Tibial artery (tissue), 4 donors: ENCODE measurements around the gene RAP2A.

Experiments used
- DNase-seq, 2 donors: peaks; one replicate each; pipeline ENCODE4 v3.0.0-alpha.2; 2019
- H3K27ac ChIP-seq, 2 donors: fragments of 200-600 bp; sonication (generic) in 1 of 2; 1 replicate in 1 of 2; 2 replicates in 1 of 2; pipeline ENCODE4 v1.5.1; 2018 to 2019; ENCODE audit warnings: mild to moderate bottlenecking in 1 of 2
- H3K27me3 ChIP-seq, 2 donors: fragments of 200-600 bp; sonication (generic) in 1 of 2; one replicate each; pipeline versions ENCODE4 v1.5.1 to v1.6.0; 2016 to 2019
- H3K36me3 ChIP-seq, 3 donors: fragments of 200-600 bp; sonication (generic) in 2 of 3; one replicate each; pipeline ENCODE4 v1.5.1; 2016 to 2019; ENCODE audit warnings: mild to moderate bottlenecking in 2 of 3
- H3K4me1 ChIP-seq, 4 donors: fragments of 200-600 bp; sonication (generic) in 2 of 4; 1 replicate in 3 of 4; 2 replicates in 1 of 4; pipeline ENCODE4 v1.5.1; 2016 to 2019
- H3K4me3 ChIP-seq, 2 donors: fragments of 200-600 bp; sonication (generic) in 1 of 2; 1 replicate in 1 of 2; 2 replicates in 1 of 2; pipeline ENCODE4 v1.5.1; 2018 to 2019; ENCODE audit warnings: mild to moderate bottlenecking in 2 of 2
- H3K9me3 ChIP-seq, 3 donors: fragments of 200-600 bp; sonication (generic) in 1 of 3; one replicate each; pipeline ENCODE4 v1.5.1; 2016 to 2019
- intact Hi-C: fragments of 100-400 bp; cut with DNase I; formaldehyde crosslinking; loops from one replicate; pipeline ENCODE4 v1.15.0; 2023; ENCODE audit warnings: low total_unique reads
- TF ChIP-seq, protein P1 (sequence below), 2 experiments: fragments of 200-600 bp in 1 of 2; fragments of 450-650 bp in 1 of 2; IDR thresholded peaks; one replicate each; pipeline ENCODE4 v1.5.1; 2017 to 2019; ENCODE audit warnings: antibody characterized with exemption in 2 of 2, mild to moderate bottlenecking in 1 of 2, moderate library complexity in 1 of 2

Gene RAP2A

DNA sequence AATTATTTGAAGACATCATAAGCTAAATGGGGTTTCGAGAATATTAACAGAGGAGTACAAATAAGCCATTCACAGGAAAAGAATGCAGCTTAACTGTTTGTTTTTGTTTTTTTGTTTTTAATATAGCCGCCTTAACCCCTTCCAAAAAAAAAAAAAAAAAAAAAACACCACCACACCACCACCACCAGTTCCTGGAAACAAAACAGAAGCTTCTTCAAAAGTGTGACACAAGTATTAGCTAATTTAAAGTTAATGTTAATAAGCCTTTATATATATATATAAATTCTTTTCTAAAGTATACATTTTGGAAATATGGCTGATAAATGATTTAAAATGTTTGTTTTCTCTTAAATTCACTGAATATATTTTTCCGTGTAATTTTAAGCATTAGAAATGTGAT is 1.4 kb downstream of the RAP2A start:
- intact Hi-C loops = loop anchor here (5.0 kb wide), 1 partner anchor 367 kb away; no protein-coding TSS in a partner anchor
- no peaks in the 10 kb centered on the region for H3K36me3 ChIP-seq
- peak overlapping the region in 1 of 2 donors; percentile 80 for H3K27ac ChIP-seq
- DNase-seq = no peak
- H3K27me3 ChIP-seq = no peaks in the 10 kb centered on the region
- no peaks in the 10 kb centered on the region for H3K9me3 ChIP-seq
- TF ChIP-seq, protein P1, sequence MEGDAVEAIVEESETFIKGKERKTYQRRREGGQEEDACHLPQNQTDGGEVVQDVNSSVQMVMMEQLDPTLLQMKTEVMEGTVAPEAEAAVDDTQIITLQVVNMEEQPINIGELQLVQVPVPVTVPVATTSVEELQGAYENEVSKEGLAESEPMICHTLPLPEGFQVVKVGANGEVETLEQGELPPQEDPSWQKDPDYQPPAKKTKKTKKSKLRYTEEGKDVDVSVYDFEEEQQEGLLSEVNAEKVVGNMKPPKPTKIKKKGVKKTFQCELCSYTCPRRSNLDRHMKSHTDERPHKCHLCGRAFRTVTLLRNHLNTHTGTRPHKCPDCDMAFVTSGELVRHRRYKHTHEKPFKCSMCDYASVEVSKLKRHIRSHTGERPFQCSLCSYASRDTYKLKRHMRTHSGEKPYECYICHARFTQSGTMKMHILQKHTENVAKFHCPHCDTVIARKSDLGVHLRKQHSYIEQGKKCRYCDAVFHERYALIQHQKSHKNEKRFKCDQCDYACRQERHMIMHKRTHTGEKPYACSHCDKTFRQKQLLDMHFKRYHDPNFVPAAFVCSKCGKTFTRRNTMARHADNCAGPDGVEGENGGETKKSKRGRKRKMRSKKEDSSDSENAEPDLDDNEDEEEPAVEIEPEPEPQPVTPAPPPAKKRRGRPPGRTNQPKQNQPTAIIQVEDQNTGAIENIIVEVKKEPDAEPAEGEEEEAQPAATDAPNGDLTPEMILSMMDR (IDR thresholded peaks at IDR 0.05) = no peak
- peak overlapping the region; percentile 74 to 91 for H3K4me3 ChIP-seq
- H3K4me1 ChIP-seq = peaks cover 0 to 41% (median 2%) of the 10 kb centered on the region in 4 donors

DNA sequence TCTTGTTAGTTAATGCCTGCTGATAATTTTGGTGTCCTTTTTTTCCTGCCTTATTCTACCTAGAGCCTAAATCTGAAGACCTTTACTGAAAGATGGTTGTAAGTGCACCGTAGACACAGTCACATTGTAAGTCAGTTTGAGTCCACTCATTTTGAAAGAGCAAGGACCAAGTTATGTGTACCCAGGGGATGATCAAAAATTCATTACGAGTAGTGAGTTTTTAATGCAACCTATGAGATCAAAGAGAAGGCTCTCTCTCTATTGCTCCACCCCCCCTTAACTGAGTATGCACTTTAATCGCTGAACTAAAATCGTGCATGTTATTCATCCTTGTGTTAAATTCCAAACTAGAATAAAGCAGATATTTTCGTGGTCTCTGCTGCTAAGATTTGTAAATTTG is 1.8 kb downstream of the RAP2A start:
- TF ChIP-seq, protein P1 (IDR thresholded peaks at IDR 0.05) = no peak
- Histone ChIP-seq H3K27me3 (no peaks in the 10 kb centered on the region), H3K36me3 (no peaks in the 10 kb centered on the region), H3K4me3 (peak overlapping the region; percentile 74 to 91), H3K27ac (no peak overlapping the region), H3K9me3 (no peaks in the 10 kb centered on the region), H3K4me1 (peaks cover 0 to 41% (median 2%) of the 10 kb centered on the region in 4 donors)
- intact Hi-C loops = loop anchor here (5.0 kb wide), 1 partner anchor 367 kb away; no protein-coding TSS in a partner anchor
- no peak for DNase-seq

DNA sequence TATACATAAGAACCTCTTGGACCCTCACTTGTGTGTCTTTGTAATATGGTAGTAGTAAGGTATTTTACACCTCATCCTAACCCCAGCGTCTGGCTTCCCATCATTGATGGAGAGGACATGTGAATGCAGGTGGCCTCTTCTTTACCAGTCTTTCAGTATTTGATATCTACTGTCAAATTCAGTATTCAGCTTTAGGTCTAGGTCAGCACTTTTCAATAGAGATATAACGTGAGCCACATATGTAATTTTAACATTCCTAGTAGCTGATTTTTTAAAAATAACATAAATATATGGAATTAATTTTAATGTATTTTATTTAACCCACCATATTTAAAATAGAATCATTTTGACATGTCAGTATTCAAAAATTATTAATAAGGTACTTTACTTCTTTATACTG is 2.9 kb downstream of the RAP2A start:
- H3K36me3 ChIP-seq = no peaks in the 10 kb centered on the region
- TF ChIP-seq, protein P1 (IDR thresholded peaks at IDR 0.05) = no peak
- H3K4me1 ChIP-seq = peaks cover 0 to 41% (median 2%) of the 10 kb centered on the region in 4 donors
- no peaks in the 10 kb centered on the region for H3K27me3 ChIP-seq
- H3K27ac ChIP-seq = no peak overlapping the region
- DNase-seq = no peak
- no peaks in the 10 kb centered on the region for H3K9me3 ChIP-seq
- H3K4me3 ChIP-seq = peak overlapping the region; percentile 74 to 91
- intact Hi-C loops = loop anchor here (5.0 kb wide), 1 partner anchor 365 kb away; no protein-coding TSS in a partner anchor

DNA sequence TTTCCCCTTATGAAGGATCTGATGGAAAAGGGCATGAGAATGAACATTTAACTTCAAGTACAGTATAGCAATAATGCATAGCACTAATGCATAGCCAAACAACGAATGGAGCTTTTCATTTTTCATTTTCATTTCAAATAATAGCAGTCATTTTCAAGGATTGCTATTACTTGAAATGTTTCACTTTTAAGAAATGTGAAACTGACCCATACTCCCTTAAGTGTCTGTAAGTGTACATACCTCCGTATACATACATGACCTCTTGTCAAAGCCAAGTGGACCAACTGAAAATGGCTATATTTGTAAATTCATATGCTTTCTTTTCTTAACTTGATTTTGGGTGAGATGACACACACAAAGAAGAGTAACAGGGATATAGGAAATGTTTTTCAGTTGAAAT is 3.8 kb downstream of the RAP2A start:
- intact Hi-C loops = loop anchor here (5.0 kb wide), 1 partner anchor 365 kb away; no protein-coding TSS in a partner anchor
- Histone ChIP-seq H3K4me1 (peaks cover 0 to 41% (median 2%) of the 10 kb centered on the region in 4 donors), H3K27ac (no peak overlapping the region), H3K27me3 (no peaks in the 10 kb centered on the region), H3K36me3 (no peaks in the 10 kb centered on the region), H3K4me3 (no peak overlapping the region), H3K9me3 (no peaks in the 10 kb centered on the region)
- no peak for DNase-seq
- TF ChIP-seq, protein P1 (IDR thresholded peaks at IDR 0.05) = no peak

DNA sequence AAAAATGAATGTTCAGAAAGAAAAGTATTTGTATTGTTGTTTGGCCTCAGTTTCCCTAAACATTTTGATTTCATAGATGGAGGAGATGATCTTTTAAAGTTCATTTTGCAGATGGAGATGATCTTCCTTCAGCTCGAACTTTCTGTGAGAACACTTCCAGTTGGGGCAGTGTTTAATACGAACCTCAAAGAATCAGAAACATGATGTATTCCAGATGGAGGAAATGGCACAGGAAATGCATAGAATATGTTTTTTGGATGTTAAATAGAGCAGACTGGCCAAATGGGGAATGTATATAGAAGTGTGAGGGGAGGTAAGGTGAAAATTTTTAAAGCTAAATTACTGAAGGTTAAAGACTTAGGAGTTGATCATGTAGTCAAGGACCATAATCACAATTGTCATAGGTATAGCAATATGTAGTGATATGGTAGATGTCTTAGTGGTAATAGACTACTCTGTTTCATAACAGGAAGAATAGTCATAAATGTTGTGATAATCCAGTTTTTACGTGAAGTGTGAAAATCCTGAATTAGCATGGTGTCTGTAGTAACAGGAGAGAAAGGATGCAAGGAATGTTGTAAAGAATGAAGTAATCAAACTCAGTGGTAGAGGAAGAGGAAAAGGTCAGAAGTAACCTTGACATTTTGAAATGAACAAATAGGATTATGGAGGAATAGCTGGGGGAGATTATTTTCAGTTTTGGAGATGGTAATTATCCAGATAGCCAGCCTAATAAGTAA is 5.1 kb downstream of the RAP2A start:
- H3K4me3 ChIP-seq = no peak overlapping the region
- no peaks in the 10 kb centered on the region for H3K9me3 ChIP-seq
- H3K36me3 ChIP-seq = no peaks in the 10 kb centered on the region
- no peak for DNase-seq
- H3K27ac ChIP-seq = no peak overlapping the region
- intact Hi-C loops = loop anchor here (5.0 kb wide), 1 partner anchor 363 kb away; no protein-coding TSS in a partner anchor
- peaks cover 0 to 41% (median 2%) of the 10 kb centered on the region in 4 donors for H3K4me1 ChIP-seq
- no peaks in the 10 kb centered on the region for H3K27me3 ChIP-seq
- TF ChIP-seq, protein P1 (IDR thresholded peaks at IDR 0.05) = no peak
